Measurements from ENCODE around the gene SESTD1. TPM values are rescaled to one million over a fixed set of nuclear protein-coding genes. Genes with fewer than 3 reads are reported as not detected.

SESTD1 gene
- total RNA-seq, 4 donors from 2014 or later: 132 to 205 (median 137) TPM

DNA sequence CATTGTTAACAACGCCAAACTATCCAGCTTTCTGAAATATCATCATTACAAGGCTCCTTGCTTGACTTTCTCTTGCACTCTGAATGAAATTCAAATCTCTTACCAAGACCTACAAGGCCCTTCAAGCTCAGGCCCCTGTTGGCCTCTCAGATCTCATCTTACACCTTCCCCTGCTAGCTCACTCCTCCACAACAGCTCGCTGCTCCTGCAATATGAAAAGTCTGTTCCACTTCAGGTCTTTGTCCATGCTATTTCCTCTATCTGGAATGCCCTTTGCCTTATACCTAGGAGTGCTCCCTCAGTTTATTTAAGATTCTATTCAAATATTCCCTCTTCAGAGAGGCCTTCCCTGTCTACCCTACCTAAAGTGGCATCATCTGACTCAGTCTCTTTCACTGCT, 91.7 kb downstream of the SESTD1 start:
- TF ChIP-seq, protein P1, sequence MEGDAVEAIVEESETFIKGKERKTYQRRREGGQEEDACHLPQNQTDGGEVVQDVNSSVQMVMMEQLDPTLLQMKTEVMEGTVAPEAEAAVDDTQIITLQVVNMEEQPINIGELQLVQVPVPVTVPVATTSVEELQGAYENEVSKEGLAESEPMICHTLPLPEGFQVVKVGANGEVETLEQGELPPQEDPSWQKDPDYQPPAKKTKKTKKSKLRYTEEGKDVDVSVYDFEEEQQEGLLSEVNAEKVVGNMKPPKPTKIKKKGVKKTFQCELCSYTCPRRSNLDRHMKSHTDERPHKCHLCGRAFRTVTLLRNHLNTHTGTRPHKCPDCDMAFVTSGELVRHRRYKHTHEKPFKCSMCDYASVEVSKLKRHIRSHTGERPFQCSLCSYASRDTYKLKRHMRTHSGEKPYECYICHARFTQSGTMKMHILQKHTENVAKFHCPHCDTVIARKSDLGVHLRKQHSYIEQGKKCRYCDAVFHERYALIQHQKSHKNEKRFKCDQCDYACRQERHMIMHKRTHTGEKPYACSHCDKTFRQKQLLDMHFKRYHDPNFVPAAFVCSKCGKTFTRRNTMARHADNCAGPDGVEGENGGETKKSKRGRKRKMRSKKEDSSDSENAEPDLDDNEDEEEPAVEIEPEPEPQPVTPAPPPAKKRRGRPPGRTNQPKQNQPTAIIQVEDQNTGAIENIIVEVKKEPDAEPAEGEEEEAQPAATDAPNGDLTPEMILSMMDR (IDR thresholded peaks at IDR 0.05; ENCODE audit: low read depth): no peak

DNA sequence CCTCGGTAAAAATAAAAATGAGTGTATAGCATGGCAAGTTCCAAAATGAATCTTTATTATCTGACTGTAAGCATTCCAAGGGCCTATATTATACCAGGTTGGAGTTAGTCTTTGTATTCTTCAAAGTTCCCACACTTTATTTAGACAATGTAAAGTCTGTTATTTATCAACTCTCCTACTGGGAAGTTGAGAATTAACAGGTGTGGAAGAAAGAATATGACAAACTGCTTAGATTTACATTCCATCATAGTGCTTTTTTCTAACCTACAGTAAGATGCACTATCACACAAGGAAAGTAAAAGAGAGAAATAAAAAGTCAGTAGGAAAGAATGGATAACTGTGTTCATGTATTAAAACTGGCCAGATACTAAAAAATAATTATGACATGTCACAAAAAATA, 93.3 kb downstream of the SESTD1 start:
- TF ChIP-seq, protein P1 (IDR thresholded peaks at IDR 0.05; ENCODE audit: low read depth): no peak

DNA sequence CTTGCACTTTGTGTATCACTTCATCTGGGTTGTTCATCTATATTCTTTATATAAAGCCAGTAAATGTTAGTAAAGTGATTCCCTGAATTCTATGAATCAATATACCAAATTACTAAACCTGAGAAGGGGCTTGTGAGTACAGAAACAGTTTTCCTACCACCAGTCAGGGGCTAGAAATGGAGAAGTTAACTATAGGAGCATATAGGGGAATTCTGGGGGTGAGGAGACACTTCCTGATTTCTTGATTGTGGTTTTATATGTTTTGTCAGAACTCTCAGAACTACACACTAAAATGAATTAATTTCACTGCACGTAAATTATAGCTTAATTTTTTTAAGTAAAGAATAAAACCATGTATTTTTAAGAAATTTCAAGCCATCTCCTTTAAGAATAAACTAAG, 93.7 kb downstream of the SESTD1 start:
- TF ChIP-seq, protein P1 (IDR thresholded peaks at IDR 0.05; ENCODE audit: low read depth): no peak

DNA sequence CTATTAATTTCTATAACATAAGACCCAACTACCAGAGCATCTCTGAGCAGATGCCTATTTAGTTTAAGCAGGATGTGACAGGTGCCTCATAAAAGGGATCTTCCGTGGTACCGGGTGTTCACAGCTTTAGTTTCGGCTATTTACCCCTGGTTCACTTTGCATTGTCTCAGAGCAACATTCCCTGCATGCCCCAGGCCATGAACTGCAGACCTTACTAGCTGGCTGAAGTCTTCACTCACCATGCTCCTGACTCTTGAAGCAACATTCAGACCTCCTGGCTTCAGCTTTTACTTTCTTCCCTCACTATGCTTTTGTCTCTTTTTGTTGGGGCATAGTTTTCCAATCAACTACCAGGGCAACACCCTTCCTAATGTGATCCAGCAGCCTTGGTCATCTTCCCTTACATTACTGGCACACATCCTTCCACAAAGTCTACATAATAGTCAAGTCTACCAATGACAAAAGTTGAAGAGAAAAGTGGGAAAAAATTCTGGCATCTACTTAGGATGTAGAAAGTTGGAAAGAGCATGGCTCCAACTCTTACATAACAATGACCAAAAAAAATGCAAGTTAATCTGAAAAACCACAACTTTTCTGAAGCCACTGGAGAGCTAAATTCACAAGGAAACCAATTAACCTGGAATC, 99.2 kb downstream of the SESTD1 start:
- TF ChIP-seq, protein P1 (IDR thresholded peaks at IDR 0.05; ENCODE audit: low read depth): no peak

DNA sequence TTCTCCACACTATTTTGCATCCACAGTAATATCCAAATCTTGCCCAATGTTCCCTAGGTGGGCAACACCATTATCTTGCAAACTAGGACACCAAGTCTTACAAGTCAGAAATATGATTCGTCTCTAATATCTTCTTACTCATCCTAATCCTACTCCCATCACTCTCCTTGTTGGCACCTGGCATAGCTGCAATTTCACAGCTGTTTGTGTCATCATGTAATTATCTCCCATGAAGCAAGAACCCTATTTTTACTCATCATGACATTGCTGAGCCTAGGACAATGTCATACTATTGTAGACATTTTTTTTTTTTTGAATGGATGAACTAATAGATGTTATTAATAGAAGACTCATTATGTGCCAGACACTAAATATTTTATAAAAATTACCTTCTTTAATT, 123.4 kb downstream of the SESTD1 start:
- TF ChIP-seq, protein P1 (IDR thresholded peaks at IDR 0.05; ENCODE audit: low read depth): no peak

DNA sequence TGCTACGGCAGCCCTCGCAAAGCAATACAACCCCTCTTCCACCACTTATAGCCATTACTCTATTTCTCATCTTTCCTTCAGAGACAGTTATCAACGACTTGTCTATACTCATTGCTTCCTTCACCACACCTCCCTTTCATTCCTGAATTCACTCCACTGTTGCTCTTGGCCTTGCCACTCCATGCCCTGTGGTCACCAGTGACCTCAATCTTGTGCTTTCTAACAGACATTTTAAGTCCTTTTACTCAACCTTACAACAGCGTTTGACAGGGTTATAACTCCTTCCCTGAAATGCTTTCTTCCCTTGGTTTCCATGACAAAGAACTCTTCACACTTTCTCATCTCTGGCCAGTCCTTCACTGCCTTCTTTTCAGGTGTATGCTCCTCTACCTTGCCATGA, 124.1 kb downstream of the SESTD1 start:
- TF ChIP-seq, protein P1 (IDR thresholded peaks at IDR 0.05; ENCODE audit: low read depth): no peak

DNA sequence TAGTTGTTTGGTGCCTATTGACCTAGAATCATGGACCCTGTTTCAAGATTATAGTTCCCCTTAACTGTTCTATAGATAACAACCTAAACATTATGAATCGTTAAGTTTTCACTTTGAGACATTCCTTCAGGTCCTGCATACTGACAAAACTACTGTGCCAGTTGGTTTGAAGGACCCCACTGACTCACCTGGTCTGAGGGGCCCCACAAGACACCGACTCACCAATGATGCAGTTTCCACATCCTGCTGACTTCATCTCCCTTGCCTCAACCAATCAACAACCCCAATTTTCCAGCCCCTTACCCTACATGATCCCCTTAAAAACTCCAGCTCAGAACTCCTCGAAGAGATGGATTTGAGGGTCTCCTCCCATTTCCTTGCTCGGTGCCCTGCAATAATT, 125.1 kb downstream of the SESTD1 start:
- TF ChIP-seq, protein P1 (IDR thresholded peaks at IDR 0.05; ENCODE audit: low read depth): no peak
